Fibroblast of skin of left biceps (primary cell): ENCODE results near the gene INO80C.

ENCODE experiments used
- DNase-seq, 2 experiments: peaks; one replicate each; pipeline ENCODE4 v3.0.0-alpha.2; 2013; ENCODE audit warnings: low read depth in 2 of 2

Gene INO80C

GRCh38 chr18:35513181-35513936, 15.6 kb upstream of the INO80C start:
- peak; percentile 38 to 58 for DNase-seq

GRCh38 chr18:35512761-35513160, 15.0 kb upstream of the INO80C start:
- no peak for DNase-seq

- DNase-seq: no peak
Observed at GRCh38 chr18:35511833-35512232, 14.1 kb upstream of the INO80C start.

- DNase-seq: no peak
Observed at GRCh38 chr18:35511428-35511827, 13.7 kb upstream of the INO80C start.

- DNase-seq: no peak
Observed at GRCh38 chr18:35510076-35510651, 12.4 kb upstream of the INO80C start.

- no peak for DNase-seq
Observed at GRCh38 chr18:35508746-35509338, 11.1 kb upstream of the INO80C start.

GRCh38 chr18:35508030-35508429, 10.3 kb upstream of the INO80C start:
- DNase-seq: no peak

GRCh38 chr18:35507623-35508022, 9.9 kb upstream of the INO80C start:
- no peak for DNase-seq

GRCh38 chr18:35507192-35507591, 9.4 kb upstream of the INO80C start:
- no peak for DNase-seq

GRCh38 chr18:35506024-35506712, 8.4 kb upstream of the INO80C start:
- no peak for DNase-seq

GRCh38 chr18:35504996-35505395, 7.2 kb upstream of the INO80C start:
- no peak for DNase-seq

- DNase-seq: no peak
Observed at GRCh38 chr18:35502052-35502451, 4.3 kb upstream of the INO80C start.

GRCh38 chr18:35501369-35501768, 3.6 kb upstream of the INO80C start:
- DNase-seq: no peak

- DNase-seq: no peak
Observed at GRCh38 chr18:35500113-35500512, 2.4 kb upstream of the INO80C start.

GRCh38 chr18:35497027-35497369, 762 bp downstream of the INO80C start:
- DNase-seq: no peak

- DNase-seq: no peak
Observed at GRCh38 chr18:35495536-35496314, 2.0 kb downstream of the INO80C start.

GRCh38 chr18:35494251-35495220, 3.2 kb downstream of the INO80C start:
- DNase-seq: no peak

GRCh38 chr18:35491700-35492077, 6.1 kb downstream of the INO80C start:
- DNase-seq: no peak

- DNase-seq: no peak
Observed at GRCh38 chr18:35490894-35491699, 6.7 kb downstream of the INO80C start.

- DNase-seq: no peak
Observed at GRCh38 chr18:35489913-35490490, 7.8 kb downstream of the INO80C start.
